Measurements from ENCODE around the gene SCN4B.

DNA sequence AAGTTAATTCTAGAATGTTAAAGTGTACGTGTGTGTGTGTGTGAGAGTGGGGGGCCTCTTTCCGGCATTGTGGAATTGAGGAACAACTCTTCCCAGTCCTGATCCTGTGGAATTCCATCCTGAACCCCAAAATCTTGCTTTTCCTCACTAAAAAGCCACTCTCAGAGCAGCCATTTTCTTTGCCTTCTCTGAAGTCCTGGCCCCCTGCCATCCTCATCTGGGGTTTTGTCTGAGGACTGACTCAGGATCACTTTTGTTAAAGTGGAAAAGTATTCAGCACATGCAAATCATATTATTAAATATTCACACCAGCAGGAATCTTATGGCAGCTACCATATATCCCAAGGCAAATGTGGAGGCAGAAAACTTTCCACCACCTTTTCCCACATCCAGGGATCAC, 3.8 kb downstream of the SCN4B start:
- no peak for TF ChIP-seq CTCF (IDR thresholded peaks at IDR 0.05)
- no peak for TF ChIP-seq POLR2A (IDR thresholded peaks at IDR 0.05)
